SK-N-SH (cell line): ENCODE results near the gene KLHDC8B. TPM values are rescaled to one million over a fixed set of nuclear protein-coding genes. Genes with fewer than 3 reads are reported as not detected.

ENCODE experiments used
- CTCF ChIA-PET: fragments of 300-600, 350-600 bp; formaldehyde crosslinking; extraction: SDS; loops from one replicate; lab custom pipeline; 2021; lab: Yijun Ruan, JAX
- POLR2A ChIA-PET: fragments of 350-600 bp; sonication (Branson Sonifier 250); formaldehyde crosslinking; extraction: SDS; loops from one replicate; lab custom pipeline; 2020; ENCODE audit warnings: antibody characterized with exemption, inconsistent platforms; lab: Yijun Ruan, JAX
- DNase-seq: peaks from one replicate; pipeline ENCODE4 v3.0.0; 2012
- H2AFZ ChIP-seq: fragments of 200-600 bp; sonication (generic); 2 replicates; pipeline ENCODE4 v1.8.1; 2016; ENCODE audit warnings: antibody characterized with exemption, mild to moderate bottlenecking, low read depth
- H3F3A ChIP-seq: fragments of 200-600 bp; sonication (generic); replicated peaks from 2 replicates; pipeline ENCODE3; 2016; ENCODE audit warnings: antibody characterized with exemption, mild to moderate bottlenecking; ENCODE audit not compliant: insufficient read depth
- H3K27ac ChIP-seq, 2 experiments: fragments of 200-500 bp in 1 of 2; fragments of 200-600 bp in 1 of 2; sonication (Bioruptor generic) in 1 of 2; sonication (generic), shearing (Covaris generic) in 1 of 2; 2 replicates each; pipeline versions ENCODE4 v1.5.1 to v1.6.1; 2014 to 2016; ENCODE audit warnings: low read depth in 2 of 2, inconsistent platforms in 1 of 2, low read length in 1 of 2, mild to moderate bottlenecking in 1 of 2, mixed read lengths in 1 of 2
- H3K27me3 ChIP-seq: fragments of 200-600 bp; sonication (generic), shearing (Covaris generic); 2 replicates; pipeline ENCODE4 v1.6.1; 2016; ENCODE audit warnings: mixed run types; ENCODE audit not compliant: insufficient read depth
- H3K36me3 ChIP-seq, 2 experiments: fragments of 200-500 bp in 1 of 2; fragments of 200-600 bp in 1 of 2; sonication (Bioruptor generic) in 1 of 2; sonication (generic) in 1 of 2; replicated peaks in 1 of 2; 2 replicates each; pipeline versions ENCODE3 to v1.5.1; 2014 to 2016; ENCODE audit warnings: low read length in 1 of 2, mild to moderate bottlenecking in 1 of 2; ENCODE audit not compliant: insufficient read depth in 2 of 2, control insufficient read depth in 1 of 2
- H3K4me1 ChIP-seq, 2 experiments: fragments of 200-500 bp in 1 of 2; fragments of 200-600 bp in 1 of 2; sonication (Bioruptor generic) in 1 of 2; sonication (generic), shearing (Covaris generic) in 1 of 2; 2 replicates each; pipeline versions ENCODE4 v1.5.1 to v1.6.1; 2014 to 2016; ENCODE audit warnings: low read depth in 1 of 2, low read length in 1 of 2, mixed run types in 1 of 2; ENCODE audit not compliant: insufficient read depth in 2 of 2, control insufficient read depth in 1 of 2
- H3K4me2 ChIP-seq: fragments of 200-600 bp; sonication (generic), shearing (Covaris generic); 2 replicates; pipeline ENCODE4 v1.6.1; 2017; ENCODE audit warnings: mixed run types
- H3K4me3 ChIP-seq, 2 experiments: fragments of 200-500 bp in 1 of 2; fragments of 200-600 bp in 1 of 2; sonication (Bioruptor generic) in 1 of 2; sonication (generic), shearing (Covaris generic) in 1 of 2; 2 replicates each; pipeline versions ENCODE4 v1.5.1 to v1.8.1; 2014 to 2016; ENCODE audit warnings: low read depth in 2 of 2, inconsistent platforms in 1 of 2, low read length in 1 of 2, mild to moderate bottlenecking in 1 of 2, mixed read lengths in 1 of 2, moderate library complexity in 1 of 2
- H3K79me2 ChIP-seq: fragments of 200-600 bp; sonication (generic); 2 replicates; pipeline ENCODE4 v1.8.1; 2017; ENCODE audit warnings: mild to moderate bottlenecking; ENCODE audit not compliant: insufficient read depth
- H3K9ac ChIP-seq: fragments of 200-600 bp; sonication (generic); 2 replicates; pipeline ENCODE4 v1.6.1; 2017; ENCODE audit warnings: mixed run types
- H3K9me2 ChIP-seq: fragments of 200-600 bp; sonication (generic); 2 replicates; pipeline ENCODE4 v1.6.1; 2017; ENCODE audit warnings: mixed run types
- H3K9me3 ChIP-seq: fragments of 200-600 bp; sonication (generic); 2 replicates; pipeline ENCODE4 v1.6.1; 2017; ENCODE audit warnings: mixed run types, mild to moderate bottlenecking, moderate library complexity
- H4K20me1 ChIP-seq: fragments of 200-600 bp; sonication (generic); 2 replicates; pipeline ENCODE4 v1.6.1; 2017; ENCODE audit warnings: mild to moderate bottlenecking, mixed run types; ENCODE audit not compliant: insufficient read depth
- CHD2 ChIP-seq: fragments of 150-350 bp; IDR thresholded peaks from 2 replicates; pipeline ENCODE4 v1.6.1; 2018; ENCODE audit warnings: low read length; ENCODE audit not compliant: partially characterized antibody
- ELF1 ChIP-seq: IDR thresholded peaks from 2 replicates; pipeline ENCODE4 v1.4.0; 2012
- EP300 ChIP-seq, 2 experiments: IDR thresholded peaks; 2 replicates each; pipeline versions ENCODE4 v1.4.0 to v1.6.1; 2012; ENCODE audit warnings: borderline replicate concordance in 1 of 2, low read depth in 1 of 2, low read length in 1 of 2
- JUND ChIP-seq: IDR thresholded peaks from 2 replicates; pipeline ENCODE4 v1.4.0; 2012
- NFIC ChIP-seq: IDR thresholded peaks from 2 replicates; pipeline ENCODE4 v1.4.0; 2012; ENCODE audit warnings: borderline replicate concordance
- POLR2AphosphoS5 ChIP-seq: IDR thresholded peaks from 2 replicates; pipeline ENCODE4 v1.6.1; 2012; ENCODE audit warnings: low read depth, low read length
- RAD21 ChIP-seq: IDR thresholded peaks from 2 replicates; pipeline ENCODE4 v1.6.1; 2012; ENCODE audit warnings: mild to moderate bottlenecking, low read length
- SIN3A ChIP-seq: IDR thresholded peaks from 2 replicates; pipeline ENCODE4 v1.6.1; 2012; ENCODE audit warnings: low read depth, mild to moderate bottlenecking, low read length, moderate library complexity, borderline replicate concordance
- TAF1 ChIP-seq: IDR thresholded peaks from 2 replicates; pipeline ENCODE4 v1.6.1; 2012; ENCODE audit warnings: low read depth, mild to moderate bottlenecking, low read length, moderate library complexity, borderline replicate concordance
- TCF12 ChIP-seq: IDR thresholded peaks from 2 replicates; pipeline ENCODE4 v1.4.0; 2012
- TEAD4 ChIP-seq: IDR thresholded peaks from 2 replicates; pipeline ENCODE4 v1.4.0; 2012; ENCODE audit warnings: mild to moderate bottlenecking, borderline replicate concordance; ENCODE audit not compliant: insufficient read depth
- YY1 ChIP-seq: IDR thresholded peaks from 2 replicates; pipeline ENCODE4 v1.4.0; 2012; ENCODE audit warnings: low read depth, mild to moderate bottlenecking
- WGBS: methylation state at CpG from one replicate; pipeline ENCODE4 v1.1.6; 2017; ENCODE audit warnings: low lambda C conversion rate; 5-methylcytosine and 5-hydroxymethylcytosine counted together
- polyA plus RNA-seq, 3 experiments: library from polyadenylated mRNA; depleted of rRNA; stranded (reverse); fragments of >200 nt; gene quantifications; 2 replicates each; pipeline ENCODE4 v1.2.3, GENCODE V29; 2012
- TF ChIP-seq, protein P1 (sequence below): IDR thresholded peaks from 2 replicates; pipeline ENCODE4 v1.4.0; 2012; ENCODE audit warnings: low read depth
- TF ChIP-seq, protein P2 (sequence below): IDR thresholded peaks from 2 replicates; pipeline ENCODE4 v1.6.1; 2012; ENCODE audit warnings: mild to moderate bottlenecking, low read depth, low read length, moderate library complexity

Gene KLHDC8B
- polyA plus RNA-seq, 1 of the 3 experiments (the other 2 are of a cell fraction), result 35.3 TPM

DNA sequence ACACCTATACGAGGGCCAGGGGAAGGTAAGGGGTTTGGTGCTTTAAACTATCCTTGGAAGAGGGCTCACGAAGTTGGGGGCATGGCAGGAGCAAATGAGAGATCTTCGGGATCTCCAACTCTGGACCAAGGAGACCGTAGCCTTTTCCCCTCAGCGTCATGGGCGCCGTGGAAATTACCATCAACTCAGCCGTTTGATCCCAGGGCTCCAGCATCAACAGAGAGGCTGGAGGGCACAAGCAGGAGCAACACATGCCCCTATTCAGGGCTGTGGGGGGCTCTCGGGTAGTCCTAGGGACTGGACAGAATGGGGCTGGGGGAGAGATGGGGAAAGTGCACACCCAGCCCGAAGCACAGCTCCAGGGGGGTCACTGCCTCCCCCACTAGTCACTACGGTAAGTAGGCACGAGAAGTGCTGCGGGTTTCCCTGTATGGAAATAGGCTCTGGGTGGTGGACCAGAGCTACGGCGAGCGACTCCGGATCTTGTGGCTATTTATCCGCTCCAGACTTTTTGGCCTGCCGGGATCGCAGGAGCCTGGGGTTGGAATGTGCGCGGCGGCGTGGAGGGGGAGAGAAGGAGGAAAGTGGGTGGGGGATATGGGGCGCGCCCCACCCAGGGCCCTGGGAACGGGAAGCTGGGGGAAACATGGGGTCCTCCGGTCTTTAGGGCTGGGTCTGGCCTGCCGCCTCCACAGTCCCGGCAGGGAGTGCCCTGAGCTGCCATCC lies 38.0 kb upstream of the KLHDC8B start:
- peaks cover 4 to 18% of the 10 kb centered on the region in 2 experiments for H3K36me3 ChIP-seq
- ChIA-PET POLR2A (interaction anchor here (0.6 to 2.7 kb wide), 11 partner anchors 11 to 207 kb away, joined by 3 to 22 read pairs (median 5); partner anchors contain the start of genes KLHDC8B, QRICH1, USP19 and USP4), CTCF (interaction anchor here (0.6 to 5.4 kb wide), 12 partner anchors 13 to 213 kb away, joined by 3 to 26 read pairs (median 4); partner anchors contain the start of genes KLHDC8B, QRICH1 and USP19)
- TF ChIP-seq YY1 (peak; percentile 73; the same call in 1 of the 2 replicates), ELF1 (no peak), TEAD4 (peak; percentile 78), JUND (peak; percentile 73; the same call in 1 of the 2 replicates), TCF12 (peak; percentile 43; the same call in 1 of the 2 replicates), POLR2AphosphoS5 (peak; percentile 82), CHD2 (peak; percentile 71), TAF1 (peak; percentile 59), NFIC (no peak), EP300 (IDR thresholded peaks at IDR 0.05; ENCODE audit: borderline replicate concordance in 1 of 2, low read depth in 1 of 2, low read length in 1 of 2) (peak in 1 of 2 experiments; percentile 30; a peak in 2 of 4 replicates), SIN3A (peak; percentile 69; the same call in 1 of the 2 replicates), RAD21 (no peak)
- TF ChIP-seq, protein P1, sequence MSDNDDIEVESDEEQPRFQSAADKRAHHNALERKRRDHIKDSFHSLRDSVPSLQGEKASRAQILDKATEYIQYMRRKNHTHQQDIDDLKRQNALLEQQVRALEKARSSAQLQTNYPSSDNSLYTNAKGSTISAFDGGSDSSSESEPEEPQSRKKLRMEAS, result peak; percentile 74
- TF ChIP-seq, protein P2, sequence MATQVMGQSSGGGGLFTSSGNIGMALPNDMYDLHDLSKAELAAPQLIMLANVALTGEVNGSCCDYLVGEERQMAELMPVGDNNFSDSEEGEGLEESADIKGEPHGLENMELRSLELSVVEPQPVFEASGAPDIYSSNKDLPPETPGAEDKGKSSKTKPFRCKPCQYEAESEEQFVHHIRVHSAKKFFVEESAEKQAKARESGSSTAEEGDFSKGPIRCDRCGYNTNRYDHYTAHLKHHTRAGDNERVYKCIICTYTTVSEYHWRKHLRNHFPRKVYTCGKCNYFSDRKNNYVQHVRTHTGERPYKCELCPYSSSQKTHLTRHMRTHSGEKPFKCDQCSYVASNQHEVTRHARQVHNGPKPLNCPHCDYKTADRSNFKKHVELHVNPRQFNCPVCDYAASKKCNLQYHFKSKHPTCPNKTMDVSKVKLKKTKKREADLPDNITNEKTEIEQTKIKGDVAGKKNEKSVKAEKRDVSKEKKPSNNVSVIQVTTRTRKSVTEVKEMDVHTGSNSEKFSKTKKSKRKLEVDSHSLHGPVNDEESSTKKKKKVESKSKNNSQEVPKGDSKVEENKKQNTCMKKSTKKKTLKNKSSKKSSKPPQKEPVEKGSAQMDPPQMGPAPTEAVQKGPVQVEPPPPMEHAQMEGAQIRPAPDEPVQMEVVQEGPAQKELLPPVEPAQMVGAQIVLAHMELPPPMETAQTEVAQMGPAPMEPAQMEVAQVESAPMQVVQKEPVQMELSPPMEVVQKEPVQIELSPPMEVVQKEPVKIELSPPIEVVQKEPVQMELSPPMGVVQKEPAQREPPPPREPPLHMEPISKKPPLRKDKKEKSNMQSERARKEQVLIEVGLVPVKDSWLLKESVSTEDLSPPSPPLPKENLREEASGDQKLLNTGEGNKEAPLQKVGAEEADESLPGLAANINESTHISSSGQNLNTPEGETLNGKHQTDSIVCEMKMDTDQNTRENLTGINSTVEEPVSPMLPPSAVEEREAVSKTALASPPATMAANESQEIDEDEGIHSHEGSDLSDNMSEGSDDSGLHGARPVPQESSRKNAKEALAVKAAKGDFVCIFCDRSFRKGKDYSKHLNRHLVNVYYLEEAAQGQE, result 0 out of 2 replicates have a peak, but pooled peaks have one; percentile 49
- peak overlapping the region; percentile 100 for H3K4me2 ChIP-seq
- no peaks in the 10 kb centered on the region for H4K20me1 ChIP-seq
- 0% methylated on average over 16 of the region's 30 CpGs for WGBS
- peak overlapping the region; percentile 83 to 91 for H3K27ac ChIP-seq
- H3K79me2 ChIP-seq, result peaks cover 37% of the 10 kb centered on the region
- no peaks in the 10 kb centered on the region for H3F3A ChIP-seq
- no peaks in the 10 kb centered on the region for H3K9me3 ChIP-seq
- H3K9ac ChIP-seq, result peak overlapping the region; percentile 75
- H3K4me1 ChIP-seq, result peaks cover 0 to 18% of the 10 kb centered on the region in 2 experiments; a peak in 1 of 4 replicates
- peak overlapping the region; percentile 67 to 81 for H3K4me3 ChIP-seq
- peak overlapping the region; percentile 98 for H2AFZ ChIP-seq
- peak; percentile 89 for DNase-seq
- H3K27me3 ChIP-seq, result no peaks in the 10 kb centered on the region
- H3K9me2 ChIP-seq, result no peaks in the 10 kb centered on the region
